Measurements from ENCODE around the gene CCDC91. TPM values are rescaled to one million over a fixed set of nuclear protein-coding genes. Genes with fewer than 3 reads are reported as not detected.
"Not testable (repeated sequence)": the region's sequence is repeated elsewhere in the genome, so short reads cannot be mapped to it uniquely, and the experiment has no call there.

CCDC91 gene
- polyA plus RNA-seq, 1 donor: 20.6 TPM

DNA sequence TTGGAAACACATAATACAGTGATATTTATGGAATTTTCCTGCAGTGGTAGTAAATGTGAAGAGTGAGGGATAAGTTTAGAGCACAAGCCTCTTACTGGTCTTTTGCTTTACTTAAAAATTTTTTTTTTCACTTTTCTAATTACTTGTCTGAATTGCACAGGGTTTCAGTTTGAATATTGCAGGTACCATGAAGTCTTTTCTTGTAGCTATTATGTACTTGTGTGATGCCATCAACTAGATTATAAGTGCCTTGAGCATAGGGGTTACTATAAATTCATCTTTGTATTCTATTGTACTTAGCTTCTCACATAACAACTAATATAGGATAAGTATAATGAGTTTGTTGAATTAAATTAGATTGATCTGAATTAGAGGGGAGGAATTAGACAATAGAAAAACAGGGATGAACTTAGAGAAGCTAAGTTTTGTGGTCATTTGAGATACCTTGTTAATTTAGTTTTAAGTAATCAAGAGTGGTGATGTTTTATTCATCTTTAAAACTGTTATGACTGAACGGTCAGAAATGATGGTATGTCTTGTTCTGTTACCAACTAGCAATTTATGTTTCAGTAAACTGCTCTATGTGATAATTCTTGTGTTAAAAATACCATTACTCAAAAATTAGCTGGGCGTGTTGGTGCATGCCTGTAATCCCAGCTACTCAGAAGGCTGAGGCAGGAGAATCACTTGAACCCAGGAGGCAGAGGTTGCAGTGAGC is 42.1 kb downstream of the CCDC91 start:
- no peak for DNase-seq (ENCODE audit: low read depth)

DNA sequence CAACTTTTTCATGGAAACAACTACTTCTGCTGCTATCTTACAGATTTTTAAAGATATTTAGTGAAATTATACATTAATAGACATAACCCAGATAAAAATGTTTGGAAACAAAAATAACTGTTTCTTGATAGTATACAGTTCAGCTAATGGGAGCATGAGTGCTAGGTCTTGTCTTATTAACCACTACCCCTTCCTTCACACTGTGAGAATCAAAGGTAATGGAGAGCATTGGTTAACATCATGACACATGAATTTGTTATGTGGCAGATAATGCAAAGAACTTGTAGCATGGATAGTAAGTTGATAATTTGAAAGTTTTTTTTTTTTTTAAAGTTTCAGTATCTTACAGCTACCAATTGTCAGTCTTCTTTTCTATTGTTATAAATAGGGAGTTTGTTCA is 44.2 kb downstream of the CCDC91 start:
- DNase-seq (ENCODE audit: low read depth): no peak

DNA sequence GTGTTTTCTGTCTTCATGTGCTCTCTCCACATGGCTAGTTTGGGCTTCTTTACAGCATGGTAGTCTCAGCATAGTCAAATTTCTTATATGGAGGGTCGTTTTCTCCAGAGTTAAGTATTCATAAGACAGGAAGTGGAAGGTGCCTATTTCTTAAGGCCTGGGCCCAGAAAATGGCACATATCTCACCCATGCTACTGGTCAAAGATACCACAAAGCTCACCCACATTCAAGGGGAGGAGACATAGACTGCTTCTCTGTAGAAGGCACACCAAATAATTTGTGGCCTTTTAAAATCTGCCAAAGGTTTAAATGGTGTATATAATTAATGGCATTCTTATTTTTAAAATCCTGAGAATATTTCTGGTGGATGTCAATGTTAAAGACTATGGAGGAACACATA is 44.8 kb downstream of the CCDC91 start:
- DNase-seq (ENCODE audit: low read depth): no peak

DNA sequence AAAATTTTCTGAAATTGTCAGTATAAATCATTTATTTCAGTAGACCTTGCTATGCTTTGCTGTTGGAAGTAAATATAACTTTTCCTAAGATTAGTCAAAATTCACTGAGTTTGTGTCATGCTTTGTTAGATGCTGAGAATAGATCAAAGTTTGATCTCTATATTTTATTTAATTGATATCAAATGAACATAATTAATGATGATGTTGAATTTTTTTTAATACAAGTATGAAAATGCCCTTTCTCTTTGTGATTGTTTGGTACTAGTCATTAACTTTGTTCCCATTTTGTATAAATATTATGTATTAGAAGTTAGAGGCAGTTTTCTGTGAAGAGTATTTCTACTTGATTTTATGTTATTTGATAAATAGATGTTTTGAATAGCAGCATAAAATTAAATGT is 45.7 kb downstream of the CCDC91 start:
- no peak for DNase-seq (ENCODE audit: low read depth)

DNA sequence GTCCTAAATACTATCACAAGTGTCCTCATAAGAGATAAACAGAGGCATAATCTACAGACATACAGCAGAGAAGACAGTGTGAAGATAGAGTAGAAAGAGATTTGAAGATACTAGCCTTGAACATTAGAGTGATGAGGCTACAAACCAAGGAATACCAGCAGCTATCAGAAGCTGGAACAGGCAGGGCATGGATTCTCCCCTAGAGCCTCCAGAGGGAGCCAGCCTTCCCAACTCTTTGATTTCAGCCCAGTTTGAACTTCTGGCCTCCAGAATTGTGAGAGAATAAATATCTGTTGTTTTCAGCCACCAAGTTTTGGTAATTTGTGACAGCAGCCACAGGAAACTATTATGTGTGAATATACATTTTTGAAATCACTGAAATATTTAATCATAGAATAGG is 47.2 kb downstream of the CCDC91 start:
- DNase-seq (ENCODE audit: low read depth): no peak

DNA sequence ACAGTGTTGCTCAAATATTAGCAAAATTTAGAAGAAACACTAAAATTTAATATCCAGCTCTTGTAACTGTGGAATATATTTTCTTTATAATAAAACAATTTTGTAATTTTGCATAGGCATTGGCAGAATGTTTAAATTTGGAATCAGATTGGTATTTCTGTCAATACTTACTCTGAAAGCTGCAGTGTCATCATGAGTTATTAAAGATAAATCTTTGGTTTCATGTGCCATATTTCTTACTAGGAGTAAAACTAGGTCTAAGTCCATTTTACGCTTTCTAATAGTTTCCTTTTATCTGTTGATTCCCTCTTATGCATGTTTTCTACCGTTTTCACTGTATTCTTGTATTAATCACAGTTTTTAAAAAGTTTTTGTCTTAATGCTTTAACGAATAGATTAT is 49.7 kb downstream of the CCDC91 start:
- DNase-seq (ENCODE audit: low read depth): no peak

DNA sequence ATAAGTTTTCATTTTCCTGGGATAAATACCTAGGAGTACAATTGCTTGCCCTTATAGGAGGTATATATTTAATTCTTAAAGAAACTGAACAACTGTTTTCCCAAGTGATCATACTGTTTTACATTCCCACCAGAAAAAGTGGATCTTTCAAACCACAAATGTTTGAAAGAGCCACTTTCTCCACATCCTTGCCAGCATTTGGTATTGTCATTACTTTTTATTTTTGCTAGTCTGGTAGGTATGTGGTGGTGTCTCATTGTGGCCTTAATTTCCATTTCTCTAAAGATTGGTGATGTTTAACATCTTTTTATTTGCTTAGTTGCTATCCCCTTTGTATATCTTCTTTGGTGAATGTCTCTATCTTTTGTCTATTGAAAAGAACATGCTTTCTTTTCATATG is 50.6 kb downstream of the CCDC91 start:
- no peak for DNase-seq (ENCODE audit: low read depth)

DNA sequence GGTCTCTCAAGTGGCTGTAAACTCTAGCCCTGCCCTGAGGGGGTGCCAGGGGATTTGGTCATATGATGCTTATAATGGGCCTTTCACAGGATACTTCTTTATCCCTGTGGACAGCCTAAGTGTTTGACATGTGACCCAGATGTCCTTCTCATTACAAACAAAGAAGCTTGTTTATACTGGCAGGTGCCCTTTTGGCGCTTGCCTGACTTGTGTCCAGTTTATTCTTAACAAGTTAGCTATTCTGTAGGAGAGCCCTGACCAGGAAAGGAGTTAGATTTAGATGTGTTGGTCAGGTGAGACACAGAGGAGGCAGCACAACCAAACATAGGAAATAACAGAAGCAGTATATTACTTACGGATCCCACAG is 51.9 kb downstream of the CCDC91 start:
- DNase-seq (ENCODE audit: low read depth): no peak

DNA sequence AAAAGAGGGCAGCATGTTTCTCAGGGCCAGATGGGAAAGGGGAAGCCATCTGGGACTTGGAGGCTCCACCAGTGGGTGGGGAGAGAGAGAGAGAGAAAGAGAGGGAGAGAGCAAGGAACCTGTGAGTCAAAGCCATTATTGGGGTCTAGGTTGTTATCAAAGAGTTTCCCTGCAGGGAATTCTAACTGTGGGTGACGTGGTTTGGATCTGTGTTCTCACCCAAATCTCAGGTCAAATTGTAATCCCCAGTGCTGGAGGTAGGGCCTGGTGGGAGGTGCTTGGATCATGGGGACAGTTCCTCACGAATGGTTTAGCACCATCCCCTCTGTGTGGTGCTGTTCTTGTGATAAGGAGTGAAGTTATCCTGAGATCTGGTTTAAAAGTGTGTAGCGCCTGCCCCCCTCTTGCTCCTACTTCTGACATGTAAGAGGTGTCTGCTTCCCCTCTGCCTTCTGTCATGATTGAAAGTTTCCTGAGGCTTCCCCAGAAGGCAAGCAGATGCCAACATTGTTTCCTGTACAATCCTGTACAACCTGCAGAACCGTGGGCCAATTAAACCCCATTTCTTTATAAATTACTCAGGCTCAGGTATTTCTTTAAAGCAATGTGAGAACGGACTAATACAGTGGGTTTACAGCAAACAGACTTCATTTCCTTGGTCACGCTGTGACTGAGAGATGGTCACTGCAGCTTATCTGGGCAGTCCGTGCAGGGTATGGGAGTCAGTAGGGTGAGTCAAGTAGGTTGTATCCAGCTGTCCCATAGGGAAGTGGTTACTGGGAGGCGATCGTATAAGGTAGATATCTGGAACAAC is 52.4 kb downstream of the CCDC91 start:
- DNase-seq (ENCODE audit: low read depth): no peak

DNA sequence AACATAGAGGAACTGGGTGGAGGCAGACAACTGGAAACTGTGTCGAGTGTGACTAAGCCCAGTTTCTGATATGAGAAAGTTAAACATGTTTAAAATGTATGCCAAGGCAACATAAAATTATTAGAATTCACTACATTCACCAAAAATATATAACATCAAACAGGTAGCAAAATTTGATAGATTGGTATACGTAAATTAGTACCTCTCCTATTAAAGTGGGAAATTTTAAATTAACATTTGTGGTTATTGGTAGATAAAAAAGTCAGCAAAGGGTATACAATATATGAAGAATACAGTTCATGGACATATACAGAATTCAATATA is 53.0 kb downstream of the CCDC91 start:
- DNase-seq (ENCODE audit: low read depth): no peak

DNA sequence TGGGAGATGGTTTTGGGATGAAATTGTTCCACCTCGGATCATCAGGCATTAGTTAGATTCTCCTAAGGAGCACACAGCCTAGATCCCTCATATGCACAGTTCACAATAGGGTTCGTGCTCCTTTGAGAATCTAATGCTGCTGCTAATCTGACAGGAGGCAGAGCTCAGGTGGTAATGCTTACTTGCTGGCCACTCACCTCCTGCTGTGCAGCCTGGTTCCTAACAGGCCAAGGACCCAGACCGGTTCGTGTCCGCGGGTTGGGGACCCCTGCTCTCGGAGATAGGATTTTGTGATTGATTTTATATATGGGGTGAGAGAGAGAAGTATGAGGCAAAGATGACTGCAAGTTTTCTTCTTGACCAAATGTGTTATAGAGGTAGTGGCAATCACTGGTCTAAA is 57.5 kb downstream of the CCDC91 start:
- no peak for DNase-seq (ENCODE audit: low read depth)

DNA sequence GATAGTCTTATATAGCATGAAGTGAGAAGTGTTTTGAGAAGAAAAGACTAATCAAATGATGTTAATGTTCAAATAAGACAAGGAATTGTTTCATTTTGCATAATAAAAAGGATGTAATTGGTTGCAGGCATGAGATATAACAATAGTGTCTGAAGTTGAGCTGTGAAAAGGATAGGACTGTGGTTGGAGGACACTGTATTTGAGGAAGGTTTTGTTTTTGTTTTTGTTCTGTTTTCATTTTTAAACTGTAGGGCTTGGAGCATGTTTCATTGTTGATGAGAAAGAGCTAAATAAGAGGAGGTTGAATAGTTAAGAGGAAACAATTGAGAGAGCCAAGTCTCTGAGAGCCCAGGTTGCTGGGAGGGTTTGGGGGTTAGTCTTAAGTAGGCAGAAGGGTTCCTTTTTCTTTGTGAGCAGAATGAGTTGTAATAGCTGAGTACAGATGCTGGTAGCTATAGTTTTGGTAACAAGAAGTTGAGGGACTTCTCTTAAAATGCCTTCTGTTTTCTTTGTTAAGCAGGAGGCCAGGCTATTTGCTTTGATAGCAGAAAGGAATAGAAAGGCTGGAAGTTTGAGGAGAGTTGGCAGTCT is 58.4 kb downstream of the CCDC91 start:
- no peak for DNase-seq (ENCODE audit: low read depth)

DNA sequence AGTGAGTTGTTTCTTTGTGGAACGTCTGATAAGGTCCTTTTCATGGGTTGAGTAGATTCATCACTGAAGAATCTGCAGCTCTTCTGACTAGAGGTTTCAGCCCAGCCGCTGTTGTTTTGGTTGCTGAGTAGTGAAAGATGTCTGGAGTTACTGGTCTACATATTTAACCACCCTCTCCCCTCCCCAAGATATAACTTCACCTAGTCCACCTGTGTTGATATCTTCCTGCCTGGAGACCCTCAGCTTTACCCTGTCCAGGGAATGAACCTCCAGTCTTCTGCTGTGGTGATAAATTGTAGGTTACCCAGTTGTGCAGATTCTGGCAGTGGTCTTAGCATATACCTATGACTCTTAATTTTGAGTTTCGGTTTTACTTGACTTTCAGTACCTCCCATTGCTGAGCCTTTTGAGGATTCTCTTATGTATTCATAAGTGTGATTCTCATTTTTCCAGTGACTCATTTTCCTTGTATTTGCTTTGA is 62.9 kb downstream of the CCDC91 start:
- DNase-seq (ENCODE audit: low read depth): no peak

DNA sequence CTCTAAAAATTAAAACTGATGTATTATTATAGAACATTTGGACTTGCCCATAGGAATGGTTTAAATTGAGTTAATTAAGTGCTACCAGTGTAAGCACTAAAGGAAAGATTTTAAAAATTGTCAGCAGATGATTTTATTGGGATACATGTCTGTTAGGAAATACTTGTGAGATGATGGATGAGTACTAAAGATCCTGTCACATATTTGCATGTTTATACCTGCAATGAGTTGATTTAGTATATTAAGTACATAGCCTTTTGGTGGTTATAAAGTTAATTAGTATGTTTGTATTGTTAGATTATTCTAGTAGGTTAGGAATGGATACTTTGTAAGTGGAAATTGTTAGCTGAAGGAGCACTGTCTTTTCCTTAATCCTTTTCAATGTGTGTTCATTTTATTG is 67.2 kb downstream of the CCDC91 start:
- DNase-seq (ENCODE audit: low read depth): no peak

DNA sequence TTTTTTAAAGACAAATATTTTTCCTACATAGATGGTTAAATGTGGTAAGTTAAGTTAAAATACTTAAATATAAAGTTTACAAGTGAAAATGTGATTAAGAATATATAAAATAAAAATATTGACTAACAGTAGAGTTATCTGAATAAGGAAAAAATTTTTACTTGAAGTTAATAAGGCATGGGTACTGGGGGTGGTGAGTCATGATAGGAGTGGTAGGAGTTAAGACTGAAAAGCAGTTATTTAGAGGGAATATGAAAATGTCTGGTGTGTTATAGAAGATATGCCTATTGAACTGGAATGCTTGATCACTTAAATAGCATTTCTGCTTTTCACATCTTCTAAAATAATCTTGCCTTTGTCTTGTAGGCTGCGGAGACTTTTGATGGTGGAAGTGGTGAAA is 68.7 kb downstream of the CCDC91 start:
- DNase-seq (ENCODE audit: low read depth): no peak

DNA sequence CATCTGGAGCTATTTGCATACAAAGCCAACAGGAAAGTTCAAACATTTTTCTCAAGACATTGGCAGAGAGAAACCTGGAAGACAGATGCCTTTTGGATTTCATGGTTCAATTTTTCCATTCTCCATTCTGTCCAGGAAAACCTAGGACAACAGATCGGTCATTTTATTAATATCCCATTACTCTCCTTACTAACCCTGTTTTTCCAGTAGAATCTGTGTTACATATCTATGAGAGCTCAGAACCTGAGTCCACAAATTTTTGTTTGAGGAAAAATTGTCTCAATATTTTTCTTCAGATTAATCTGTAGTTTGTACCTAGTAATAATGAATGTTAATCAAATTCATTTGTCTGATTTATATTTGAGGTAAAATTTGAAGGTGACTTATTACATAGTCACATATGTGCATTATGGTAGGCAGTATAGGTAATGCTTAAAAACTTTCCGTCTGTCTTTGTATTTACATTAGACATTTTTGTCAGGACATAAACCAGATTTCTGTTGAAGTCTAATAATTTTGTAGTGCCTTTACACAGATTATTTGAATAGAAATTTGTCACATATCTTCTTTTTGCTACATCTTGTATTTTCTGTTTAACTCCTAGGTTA is 75.3 kb downstream of the CCDC91 start:
- no peak for DNase-seq (ENCODE audit: low read depth)

DNA sequence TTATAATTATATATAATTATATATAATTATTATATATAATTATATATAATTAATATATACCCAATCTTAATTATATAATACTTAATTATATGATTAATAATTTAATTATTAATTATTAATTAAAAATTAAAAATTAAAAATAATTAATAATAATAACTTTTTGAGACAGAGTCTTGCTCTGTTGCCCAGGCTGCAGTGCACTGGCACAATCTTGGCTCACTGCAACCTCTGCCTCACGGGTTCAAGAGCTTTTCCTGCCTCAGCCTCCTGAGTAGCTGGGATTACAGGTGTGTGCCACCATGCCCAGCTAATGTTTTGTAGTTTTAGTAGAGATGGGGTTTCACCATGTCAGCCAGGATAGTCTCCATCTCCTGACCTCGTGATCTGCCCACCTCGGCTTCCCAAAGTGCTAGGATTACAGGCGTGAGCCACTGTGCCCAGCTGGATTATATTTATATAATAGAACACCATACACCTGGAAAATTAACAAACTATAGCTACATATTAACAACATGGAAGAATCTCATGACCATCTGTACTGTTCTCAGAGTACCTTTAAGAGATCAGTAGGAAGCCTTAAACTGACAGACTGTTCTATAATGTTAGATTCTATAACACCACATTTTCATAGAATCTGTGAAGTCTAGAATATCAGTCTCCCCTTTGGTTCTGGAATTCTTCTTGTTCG is 77.8 kb downstream of the CCDC91 start:
- not testable (repeated sequence) for DNase-seq (ENCODE audit: low read depth)

DNA sequence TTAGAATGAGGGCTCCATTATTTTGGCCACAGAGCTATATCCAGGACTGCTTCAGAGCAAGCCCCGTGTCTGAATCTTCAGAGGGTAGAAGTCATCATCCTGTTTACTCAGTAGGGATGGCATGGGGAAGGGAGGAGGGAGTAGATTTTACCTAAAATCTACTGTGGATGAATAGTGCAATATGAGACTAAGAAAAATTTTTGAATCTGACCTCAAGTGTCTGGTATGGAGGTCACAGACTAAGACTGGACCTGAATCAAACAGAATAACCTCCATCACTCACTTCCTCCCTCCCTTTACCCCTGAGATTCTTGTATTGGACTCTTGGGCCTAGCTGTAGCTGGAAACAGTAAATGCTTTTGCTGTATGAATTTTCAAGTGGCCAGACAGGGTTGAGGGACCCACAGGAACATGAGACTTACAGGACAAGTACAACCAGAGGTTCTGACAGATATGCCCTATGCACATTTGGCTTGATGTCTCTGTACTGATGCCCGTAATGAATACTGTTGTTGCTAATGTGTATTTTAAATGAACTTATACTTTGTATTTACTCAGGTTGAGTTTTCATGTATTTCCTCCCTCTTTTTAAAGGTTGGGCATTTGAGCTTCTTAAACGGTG is 78.5 kb downstream of the CCDC91 start:
- DNase-seq (ENCODE audit: low read depth): no peak

DNA sequence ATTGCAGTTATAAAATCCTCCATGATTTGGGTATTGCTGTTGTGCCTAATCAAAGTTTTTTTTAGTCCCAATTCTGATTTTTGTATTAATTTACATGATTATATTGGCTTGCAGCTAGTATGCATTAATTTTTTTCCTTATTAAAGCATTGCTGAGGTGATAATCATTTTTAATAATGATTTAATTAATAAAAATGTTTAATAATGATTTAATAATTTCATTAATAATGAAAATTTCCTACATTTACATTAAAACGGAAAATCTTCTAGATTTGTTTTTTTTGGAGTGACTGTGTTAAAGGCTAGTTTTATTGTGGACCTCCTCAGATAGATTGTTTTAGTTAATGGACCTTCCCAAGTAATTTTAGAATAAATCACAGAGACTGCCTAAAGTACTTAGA is 79.6 kb downstream of the CCDC91 start:
- no peak for DNase-seq (ENCODE audit: low read depth)

DNA sequence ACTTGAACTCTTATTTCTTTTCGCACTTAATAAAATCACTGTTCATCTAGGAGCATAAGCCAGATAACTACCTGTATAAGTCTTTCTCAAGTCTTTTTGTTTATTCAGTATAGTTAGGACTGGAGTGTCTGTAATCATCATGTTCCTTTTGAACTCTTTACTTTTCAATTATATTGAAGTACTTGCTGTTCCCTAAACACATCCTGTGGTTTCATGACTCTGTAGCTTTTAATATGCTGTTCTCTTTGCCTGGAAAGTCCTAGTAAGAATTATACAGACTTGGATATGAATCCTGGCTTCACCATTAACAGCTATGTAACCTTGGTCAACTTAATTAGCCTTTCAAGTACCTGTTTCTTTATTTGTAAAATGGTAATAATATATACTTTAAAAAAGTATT is 88.2 kb downstream of the CCDC91 start:
- DNase-seq (ENCODE audit: low read depth): no peak

DNA sequence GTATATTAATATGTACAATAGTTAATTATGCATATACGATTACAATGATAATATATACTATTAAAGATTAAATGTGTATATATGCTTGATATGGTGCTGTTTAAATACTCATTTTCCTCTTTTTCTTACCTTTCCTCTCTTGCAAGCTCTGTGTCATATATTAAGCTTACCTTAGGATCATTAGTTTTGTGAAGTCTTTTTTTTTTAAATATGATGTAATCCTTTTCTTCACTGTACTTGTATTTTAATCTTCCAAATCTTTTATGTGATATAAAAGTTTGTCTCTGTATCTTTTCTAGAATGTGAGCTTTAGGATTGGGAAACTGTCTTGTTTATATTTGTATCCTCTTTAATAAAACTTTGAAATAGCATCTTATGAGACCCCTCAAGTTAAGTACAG is 88.7 kb downstream of the CCDC91 start:
- no peak for DNase-seq (ENCODE audit: low read depth)

DNA sequence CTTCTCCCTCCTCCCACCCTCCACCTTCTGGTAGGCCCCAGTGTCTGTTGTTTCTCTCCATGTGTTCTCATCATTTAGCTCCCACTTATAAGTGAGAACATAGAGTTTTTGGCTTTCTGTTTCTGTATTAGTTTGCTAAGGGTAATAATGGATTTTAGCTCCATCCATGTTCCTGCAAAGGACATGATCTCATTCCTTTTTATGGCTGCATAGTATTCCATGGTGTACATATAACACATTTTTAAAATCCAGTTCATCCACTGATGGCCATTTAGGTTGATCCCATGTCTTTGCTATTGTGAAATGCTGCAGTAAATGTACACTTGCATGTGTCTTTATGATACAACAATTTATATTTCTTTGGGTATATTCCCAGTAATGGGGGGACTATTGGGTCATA is 96.1 kb downstream of the CCDC91 start:
- no peak for DNase-seq (ENCODE audit: low read depth)
